B cell (primary cell): Measurements from ENCODE around the gene OTOP2.

Experiments
- EZH2 ChIP-seq: IDR thresholded peaks from 2 replicates; pipeline ENCODE4 v1.6.1; 2012; ENCODE audit warnings: borderline replicate concordance, low read depth, mild to moderate bottlenecking, moderate library complexity, low read length; ENCODE audit not compliant: insufficient read depth, poor library complexity, severe bottlenecking
- TF ChIP-seq, protein P1 (sequence below): fragments of 200-600 bp; IDR thresholded peaks from one replicate; pipeline ENCODE4 v1.8.0; 2022; ENCODE audit warnings: antibody characterized with exemption, mild to moderate bottlenecking

DNA sequence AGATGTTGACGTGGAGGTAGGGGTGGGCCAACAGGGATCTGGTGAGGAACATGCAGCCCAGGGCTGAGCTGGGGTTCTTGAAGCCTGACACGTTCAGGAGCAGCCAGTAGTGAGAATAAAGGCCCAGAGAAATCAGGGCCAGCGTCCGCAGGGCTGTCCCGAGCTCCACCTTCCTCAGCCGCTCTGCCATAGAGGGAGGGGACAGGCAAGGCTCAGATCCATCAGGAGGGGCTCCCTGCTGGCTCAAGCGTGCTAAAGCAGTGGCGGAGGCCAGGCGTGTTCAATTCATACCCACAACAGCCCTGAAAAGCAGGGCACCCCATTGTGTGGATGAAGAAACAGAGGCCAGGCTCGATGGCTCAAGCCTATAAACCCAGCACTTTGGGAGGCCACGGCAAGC is 43.0 kb upstream of the OTOP2 start:
- no peak for TF ChIP-seq EZH2
- TF ChIP-seq, protein P1, sequence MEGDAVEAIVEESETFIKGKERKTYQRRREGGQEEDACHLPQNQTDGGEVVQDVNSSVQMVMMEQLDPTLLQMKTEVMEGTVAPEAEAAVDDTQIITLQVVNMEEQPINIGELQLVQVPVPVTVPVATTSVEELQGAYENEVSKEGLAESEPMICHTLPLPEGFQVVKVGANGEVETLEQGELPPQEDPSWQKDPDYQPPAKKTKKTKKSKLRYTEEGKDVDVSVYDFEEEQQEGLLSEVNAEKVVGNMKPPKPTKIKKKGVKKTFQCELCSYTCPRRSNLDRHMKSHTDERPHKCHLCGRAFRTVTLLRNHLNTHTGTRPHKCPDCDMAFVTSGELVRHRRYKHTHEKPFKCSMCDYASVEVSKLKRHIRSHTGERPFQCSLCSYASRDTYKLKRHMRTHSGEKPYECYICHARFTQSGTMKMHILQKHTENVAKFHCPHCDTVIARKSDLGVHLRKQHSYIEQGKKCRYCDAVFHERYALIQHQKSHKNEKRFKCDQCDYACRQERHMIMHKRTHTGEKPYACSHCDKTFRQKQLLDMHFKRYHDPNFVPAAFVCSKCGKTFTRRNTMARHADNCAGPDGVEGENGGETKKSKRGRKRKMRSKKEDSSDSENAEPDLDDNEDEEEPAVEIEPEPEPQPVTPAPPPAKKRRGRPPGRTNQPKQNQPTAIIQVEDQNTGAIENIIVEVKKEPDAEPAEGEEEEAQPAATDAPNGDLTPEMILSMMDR: no peak
